ENCODE results near the gene FCGBP. TPM values are rescaled to one million over a fixed set of nuclear protein-coding genes. Genes with fewer than 3 reads are reported as not detected.
"Not testable (repeated sequence)": the region's sequence is repeated elsewhere in the genome, so short reads cannot be mapped to it uniquely, and the experiment has no call there.

Gene FCGBP
- total RNA-seq, 1 donor from 2014 or later: 0.54 TPM

- not testable (repeated sequence) for H4K20me1 ChIP-seq (ENCODE audit: insufficient read depth, low read length); H3K4me3 Mint-ChIP-seq (ENCODE audit: unreplicated experiment); H3K36me3 Mint-ChIP-seq (ENCODE audit: low read depth, unreplicated experiment); H3K27ac Mint-ChIP-seq (ENCODE audit: unreplicated experiment); DNase-seq (ENCODE audit: low read depth); FAIRE-seq; H3K4me1 ChIP-seq (ENCODE audit: insufficient read depth, low read length); H3K27ac ChIP-seq (ENCODE audit: low read depth, low read length); H3K27me3 ChIP-seq (ENCODE audit: insufficient read depth, low read length); H3K36me3 ChIP-seq (ENCODE audit: insufficient read depth, low read length); H3K4me3 ChIP-seq (ENCODE audit: insufficient read depth, low read depth, low read length); H3K79me2 ChIP-seq (ENCODE audit: insufficient read depth, low read length); H3K9ac ChIP-seq (ENCODE audit: low read length); H3K9me3 Mint-ChIP-seq (ENCODE audit: unreplicated experiment); H3K4me1 Mint-ChIP-seq (ENCODE audit: low read depth, unreplicated experiment); H3K9me3 ChIP-seq (ENCODE audit: insufficient read depth, low read depth, low read length)
- peak overlapping the region; percentile 56 for H2AFZ ChIP-seq (ENCODE audit: low read depth, low read length)
- peak; percentile 33 for TF ChIP-seq EZH2 (IDR thresholded peaks at IDR 0.05; ENCODE audit: insufficient read depth, low read length)
- H3K4me2 ChIP-seq (ENCODE audit: low read length): peak overlapping the region; percentile 58
- H3K27me3 Mint-ChIP-seq (ENCODE audit: low read depth, unreplicated experiment): peaks cover 26% of the 10 kb centered on the region
Measured at GRCh38 chr19:39891660-39892505, 42.6 kb downstream of the FCGBP start.

- Histone ChIP-seq H3K27me3 (ENCODE audit: insufficient read depth, low read length) (peaks cover 4% of the 10 kb centered on the region), H4K20me1 (ENCODE audit: insufficient read depth, low read length) (no peaks in the 10 kb centered on the region), H2AFZ (ENCODE audit: low read depth, low read length) (no peak overlapping the region), H3K27ac (ENCODE audit: low read depth, low read length) (no peak overlapping the region), H3K4me2 (ENCODE audit: low read length) (no peak overlapping the region), H3K36me3 (ENCODE audit: insufficient read depth, low read length) (no peaks in the 10 kb centered on the region), H3K9me3 (ENCODE audit: insufficient read depth, low read depth, low read length) (no peaks in the 10 kb centered on the region), H3K9ac (ENCODE audit: low read length) (no peak overlapping the region), H3K4me3 (ENCODE audit: insufficient read depth, low read depth, low read length) (no peak overlapping the region), H3K4me1 (ENCODE audit: insufficient read depth, low read length) (no peaks in the 10 kb centered on the region), H3K79me2 (ENCODE audit: insufficient read depth, low read length) (no peaks in the 10 kb centered on the region)
- no peak for FAIRE-seq
- peaks cover 26% of the 10 kb centered on the region for H3K27me3 Mint-ChIP-seq (ENCODE audit: low read depth, unreplicated experiment)
- no peak for TF ChIP-seq CTCF (IDR thresholded peaks at IDR 0.05; ENCODE audit: insufficient read depth, low read depth, low read length)
- no peak for TF ChIP-seq EZH2 (IDR thresholded peaks at IDR 0.05; ENCODE audit: insufficient read depth, low read length)
- peaks cover 2% of the 10 kb centered on the region for H3K36me3 Mint-ChIP-seq (ENCODE audit: low read depth, unreplicated experiment)
- no peaks in the 10 kb centered on the region for H3K4me1 Mint-ChIP-seq (ENCODE audit: low read depth, unreplicated experiment)
- no peak for DNase-seq (ENCODE audit: low read depth)
- no peaks in the 10 kb centered on the region for H3K9me3 Mint-ChIP-seq (ENCODE audit: unreplicated experiment)
- no peak overlapping the region for H3K27ac Mint-ChIP-seq (ENCODE audit: unreplicated experiment)
- no peak overlapping the region for H3K4me3 Mint-ChIP-seq (ENCODE audit: unreplicated experiment)
Measured at GRCh38 chr19:39890755-39891551, 43.5 kb downstream of the FCGBP start.

- not testable (repeated sequence) for H3K36me3 Mint-ChIP-seq (ENCODE audit: low read depth, unreplicated experiment)
Measured at GRCh38 chr19:39889872-39890754, 44.3 kb downstream of the FCGBP start.

GRCh38 chr19:39887456-39887951, 46.9 kb downstream of the FCGBP start:
- H3K79me2 ChIP-seq (ENCODE audit: insufficient read depth, low read length); H3K27me3 ChIP-seq (ENCODE audit: insufficient read depth, low read length); FAIRE-seq; H3K4me1 ChIP-seq (ENCODE audit: insufficient read depth, low read length); H3K27ac ChIP-seq (ENCODE audit: low read depth, low read length); H3K4me3 Mint-ChIP-seq (ENCODE audit: unreplicated experiment); H3K9me3 Mint-ChIP-seq (ENCODE audit: unreplicated experiment); H3K4me3 ChIP-seq (ENCODE audit: insufficient read depth, low read depth, low read length); H3K4me1 Mint-ChIP-seq (ENCODE audit: low read depth, unreplicated experiment); H3K9me3 ChIP-seq (ENCODE audit: insufficient read depth, low read depth, low read length); H3K36me3 ChIP-seq (ENCODE audit: insufficient read depth, low read length); H4K20me1 ChIP-seq (ENCODE audit: insufficient read depth, low read length); H3K27ac Mint-ChIP-seq (ENCODE audit: unreplicated experiment); H2AFZ ChIP-seq (ENCODE audit: low read depth, low read length); H3K36me3 Mint-ChIP-seq (ENCODE audit: low read depth, unreplicated experiment); H3K9ac ChIP-seq (ENCODE audit: low read length); DNase-seq (ENCODE audit: low read depth); H3K4me2 ChIP-seq (ENCODE audit: low read length): not testable (repeated sequence)
- peaks cover 24% of the 10 kb centered on the region for H3K27me3 Mint-ChIP-seq (ENCODE audit: low read depth, unreplicated experiment)

More at GRCh38 chr19:39889872-39890754, 44.3 kb downstream of the FCGBP start:
- not testable (repeated sequence) for DNase-seq (ENCODE audit: low read depth); H3K4me2 ChIP-seq (ENCODE audit: low read length); H3K79me2 ChIP-seq (ENCODE audit: insufficient read depth, low read length); H3K9me3 ChIP-seq (ENCODE audit: insufficient read depth, low read depth, low read length); H4K20me1 ChIP-seq (ENCODE audit: insufficient read depth, low read length); H3K27me3 ChIP-seq (ENCODE audit: insufficient read depth, low read length); H3K36me3 ChIP-seq (ENCODE audit: insufficient read depth, low read length); H2AFZ ChIP-seq (ENCODE audit: low read depth, low read length); H3K27ac Mint-ChIP-seq (ENCODE audit: unreplicated experiment); H3K4me1 ChIP-seq (ENCODE audit: insufficient read depth, low read length); H3K27ac ChIP-seq (ENCODE audit: low read depth, low read length); H3K9me3 Mint-ChIP-seq (ENCODE audit: unreplicated experiment); FAIRE-seq; H3K4me3 Mint-ChIP-seq (ENCODE audit: unreplicated experiment); H3K4me3 ChIP-seq (ENCODE audit: insufficient read depth, low read depth, low read length); H3K4me1 Mint-ChIP-seq (ENCODE audit: low read depth, unreplicated experiment); H3K9ac ChIP-seq (ENCODE audit: low read length)
- H3K27me3 Mint-ChIP-seq (ENCODE audit: low read depth, unreplicated experiment): peaks cover 26% of the 10 kb centered on the region
